GM21367 (cell line): ENCODE data around the gene SLC43A3.
"Not testable (repeated sequence)": the region's sequence is repeated elsewhere in the genome, so short reads cannot be mapped to it uniquely, and the experiment has no call there.

ENCODE experiments used
- ATAC-seq: cut with Tn5 transposase; IDR thresholded peaks from one replicate; pipeline ENCODE4 v1.9.1; 2021; ENCODE audit not compliant: unreplicated experiment

The SLC43A3 gene

GRCh38 chr11:57460022-57460757 lies 33.3 kb upstream of the SLC43A3 start, which contains the start of gene RTN4RL2:
TSS of gene RTN4RL2 (plus strand) at chr11:57460528. CDS start at chr11:57460866, 338 bp downstream.
- peak; percentile 48 for ATAC-seq

GRCh38 chr11:57459164-57460021 lies 32.5 kb upstream of the SLC43A3 start:
- ATAC-seq = no peak

GRCh38 chr11:57458410-57459163 lies 31.7 kb upstream of the SLC43A3 start:
- ATAC-seq = no peak

GRCh38 chr11:57458060-57458409 lies 31.1 kb upstream of the SLC43A3 start:
- ATAC-seq = no peak

GRCh38 chr11:57457643-57458023 lies 30.7 kb upstream of the SLC43A3 start:
- no peak for ATAC-seq

- peak; percentile 51 for ATAC-seq
Observed at GRCh38 chr11:57456960-57457642, 30.2 kb upstream of the SLC43A3 start.

GRCh38 chr11:57453543-57454177 lies 26.7 kb upstream of the SLC43A3 start:
- ATAC-seq = no peak

GRCh38 chr11:57446055-57446454 lies 19.1 kb upstream of the SLC43A3 start:
- ATAC-seq = no peak

- ATAC-seq = not testable (repeated sequence)
Observed at GRCh38 chr11:57445122-57445394, 18.1 kb upstream of the SLC43A3 start.

- no peak for ATAC-seq
Observed at GRCh38 chr11:57444362-57445121, 17.6 kb upstream of the SLC43A3 start.

GRCh38 chr11:57440744-57441414 lies 14.0 kb upstream of the SLC43A3 start:
- no peak for ATAC-seq

- ATAC-seq = no peak
Observed at GRCh38 chr11:57439786-57440185, 12.9 kb upstream of the SLC43A3 start.

- ATAC-seq = no peak
Observed at GRCh38 chr11:57438345-57439285, 11.7 kb upstream of the SLC43A3 start.

- no peak for ATAC-seq
Observed at GRCh38 chr11:57436031-57436430, 9.1 kb upstream of the SLC43A3 start.

GRCh38 chr11:57434640-57435546 lies 8.0 kb upstream of the SLC43A3 start:
- no peak for ATAC-seq

- no peak for ATAC-seq
Observed at GRCh38 chr11:57432714-57433163, 5.8 kb upstream of the SLC43A3 start.

GRCh38 chr11:57432149-57432561 lies 5.2 kb upstream of the SLC43A3 start:
- ATAC-seq = no peak
